GM12878 (cell line): ENCODE data around the gene SLC28A2. TPM values are rescaled to one million over a fixed set of nuclear protein-coding genes. Genes with fewer than 3 reads are reported as not detected.

Experiments
- ATAC-seq: fragments of 200-7000 bp; cut with Tn5 transposase; 3 replicates; pipeline ENCODE4 v1.9.1; 2020; ENCODE audit warnings: mild to moderate bottlenecking, moderate library complexity
- BruUV-seq: library from RNA; stranded (reverse); fragments of 400-500 nt; replicated peaks from 2 replicates; lab custom pipeline; 2021; lab: Mats Ljungman, UMichigan
- CTCF ChIA-PET: fragments of 300-600 bp; sonication (Branson Sonifier 250); formaldehyde crosslinking; extraction: SDS; loops from one replicate; lab custom pipeline; 2021; ENCODE audit warnings: inconsistent platforms; lab: Yijun Ruan, JAX
- POLR2A ChIA-PET: fragments of 350-600 bp; formaldehyde crosslinking; extraction: SDS; loops from one replicate; lab custom pipeline; 2021; ENCODE audit warnings: inconsistent platforms; lab: Charles Lee
- RAD21 ChIA-PET: fragments of 300-600 bp; sonication (Branson Sonifier 250); formaldehyde crosslinking; loops from one replicate; lab custom pipeline; 2023; ENCODE audit warnings: antibody characterized with exemption; ENCODE audit not compliant: unreplicated experiment; lab: Charles Lee
- SMC1A ChIA-PET: fragments of 300-600 bp; sonication (Branson Sonifier 250); formaldehyde crosslinking; loops from one replicate; lab custom pipeline; 2023; ENCODE audit not compliant: unreplicated experiment, uncharacterized antibody; lab: Charles Lee
- DNase-seq: peaks from one replicate; pipeline ENCODE4 v3.0.0-alpha.2; 2011; ENCODE audit warnings: low read depth, low spot score
- FAIRE-seq: peaks from 3 replicates; lab custom pipeline; 2011; peaks lifted over from hg19 to GRCh38; lab: Jason Lieb, UNC
- H2AFZ ChIP-seq: 2 replicates; pipeline ENCODE4 v1.6.0; 2011; ENCODE audit warnings: low read depth, low read length, control low read depth; ENCODE audit not compliant: control insufficient read depth
- H3K27ac ChIP-seq: 2 replicates; pipeline ENCODE4 v1.5.1; 2011; ENCODE audit warnings: control low read depth; ENCODE audit not compliant: control insufficient read depth, insufficient read depth
- H3K27me3 ChIP-seq, 2 experiments: replicated peaks in 1 of 2; 2 replicates each; pipeline versions ENCODE4 v1.6.0 to v1.6.1; 2011; ENCODE audit warnings: low read length in 1 of 2; ENCODE audit not compliant: control insufficient read depth in 2 of 2, insufficient read depth in 2 of 2
- H3K36me3 ChIP-seq, 2 experiments: 2 replicates each; pipeline ENCODE4 v1.5.1; 2011; ENCODE audit warnings: low read length in 1 of 2; ENCODE audit not compliant: control insufficient read depth in 2 of 2, insufficient read depth in 2 of 2
- H3K4me1 ChIP-seq: 2 replicates; pipeline ENCODE4 v1.6.1; 2011; ENCODE audit warnings: mild to moderate bottlenecking, low read length, moderate library complexity, mixed read lengths; ENCODE audit not compliant: control insufficient read depth, insufficient read depth
- H3K4me2 ChIP-seq: 2 replicates; pipeline ENCODE4 v1.6.0; 2011; ENCODE audit warnings: control low read depth; ENCODE audit not compliant: control insufficient read depth, insufficient read depth
- H3K4me3 ChIP-seq: fragments of 200-600 bp; sonication (generic); 2 replicates; pipeline ENCODE4 v1.5.1; 2016
- H3K79me2 ChIP-seq: 2 replicates; pipeline ENCODE4 v1.6.0; 2011; ENCODE audit warnings: low read length; ENCODE audit not compliant: control insufficient read depth, insufficient read depth
- H3K9ac ChIP-seq: 2 replicates; pipeline ENCODE4 v1.8.0; 2011; ENCODE audit warnings: low read length, control low read depth, mixed read lengths; ENCODE audit not compliant: control insufficient read depth, insufficient read depth
- H3K9me3 ChIP-seq: replicated peaks from 3 replicates; pipeline ENCODE4 v1.5.1; 2011; ENCODE audit warnings: mild to moderate bottlenecking, low read length; ENCODE audit not compliant: control insufficient read depth, insufficient read depth
- H4K20me1 ChIP-seq: 2 replicates; pipeline ENCODE4 v1.6.0; 2011; ENCODE audit not compliant: control insufficient read depth, insufficient read depth
- BCL3 ChIP-seq: IDR thresholded peaks from 2 replicates; pipeline ENCODE4 v1.6.1; 2011; ENCODE audit warnings: borderline replicate concordance, low read depth, mild to moderate bottlenecking, moderate library complexity, low read length; ENCODE audit not compliant: insufficient read depth, poor library complexity, severe bottlenecking
- CHD4 ChIP-seq: fragments of 200-600 bp; sonication (generic); IDR thresholded peaks from 2 replicates; pipeline ENCODE4 v1.6.1; 2016; ENCODE audit warnings: mild to moderate bottlenecking
- DPF2 ChIP-seq: fragments of 450-650 bp; IDR thresholded peaks from 2 replicates; pipeline ENCODE4 v1.6.1; 2017; ENCODE audit warnings: mild to moderate bottlenecking
- IRF4 ChIP-seq: IDR thresholded peaks from 2 replicates; pipeline ENCODE4 v1.6.1; 2011; ENCODE audit warnings: low read depth, low read length
- NR2C1 ChIP-seq: fragments of 450-650 bp; IDR thresholded peaks from 2 replicates; pipeline ENCODE4 v1.6.1; 2017; ENCODE audit warnings: antibody characterized with exemption, mild to moderate bottlenecking, moderate library complexity
- ZBTB11 ChIP-seq: fragments of 450-650 bp; formaldehyde crosslinking; IDR thresholded peaks from 2 replicates; pipeline ENCODE4 v1.5.0; 2022; ENCODE audit warnings: mild to moderate bottlenecking, missing genetic modification characterization
- WGBS: methylation state at CpG from one replicate; pipeline ENCODE4 v1.1.6; 2016; ENCODE audit warnings: low lambda C conversion rate; ENCODE audit not compliant: insufficient replicate concordance, insufficient coverage; ENCODE audit errors: missing lambda C conversion rate; 5-methylcytosine and 5-hydroxymethylcytosine counted together
- in situ Hi-C: fragments of 300-500 bp; cut with MboI; formaldehyde crosslinking; loops from 9 replicates; pipeline ENCODE4 v1.14.3; 2018; ENCODE audit warnings: mixed read lengths
- intact Hi-C: fragments of 100-400 bp; cut with micrococcal nuclease; formaldehyde crosslinking; loops from one replicate; pipeline ENCODE4 v1.14.2; 2022; ENCODE audit not compliant: unreplicated experiment
- polyA plus RNA-seq, 11 experiments: library from polyadenylated mRNA; depleted of rRNA in 4 of 11; unstranded in 6 of 11; stranded (reverse) in 5 of 11; fragments of >200 nt; fragmentation: Nextera tagmentation in 4 of 11; fragmentation: Illumina TruSeq in 1 of 11; extraction: Ambion mirVana in 4 of 11; extraction: Trizol in 1 of 11; gene quantifications; 1 replicate in 1 of 11; 2 replicates in 10 of 11; pipeline versions ENCODE4 v1.2.1 to v1.2.3, GENCODE V29; 2011 to 2016; ENCODE audit warnings: inconsistent platforms in 2 of 11, missing spikeins in 2 of 11, low read depth in 1 of 11
- total RNA-seq, 4 experiments: library from RNA; depleted of rRNA in 3 of 4; stranded (reverse); fragments of >200 nt in 3 of 4; fragmentation: Illumina TruSeq in 1 of 4; extraction: Trizol in 1 of 4; gene quantifications; 2 replicates each; pipeline versions ENCODE4 v1.2.1 to v1.2.3, GENCODE V29; 2013 to 2021

The SLC28A2 gene
- total and polyA plus RNA-seq, 10 of the 15 experiments (the other 5 are each of a cell fraction or from before 2014, with no cell fraction given) = 0.02 to 0.21 (median 0.14) TPM; not detected in 6

GRCh38 chr15:45212493-45212892 is 39.5 kb upstream of the SLC28A2 start (continued):
- TF ChIP-seq ZBTB11 (CRISPR knock-in tag) = no peak
- no peak for TF ChIP-seq BCL3
- no peak for TF ChIP-seq DPF2
- TF ChIP-seq IRF4 = no peak

- no peak for TF ChIP-seq NR2C1
- no peak for TF ChIP-seq CHD4
- H3K4me3 ChIP-seq = no peak overlapping the region; the same call in 1 of the 2 replicates
- H3K27me3 ChIP-seq = peaks cover 0 to 4% of the 10 kb centered on the region in 2 experiments; a peak in 1 of 4 replicates
- no peak overlapping the region for H3K9ac ChIP-seq
- SMC1A ChIA-PET = no interaction called here
- H3K36me3 ChIP-seq = no peaks in the 10 kb centered on the region
- no peak overlapping the region for H2AFZ ChIP-seq
- no peaks in the 10 kb centered on the region for H3K9me3 ChIP-seq
- H3K4me2 ChIP-seq = no peak overlapping the region
- no peak overlapping the region for H3K27ac ChIP-seq
- no peaks in the 10 kb centered on the region for H4K20me1 ChIP-seq
- 25% methylated on average over 2 of the region's 2 CpGs for WGBS
- no peak for DNase-seq
- H3K79me2 ChIP-seq = no peaks in the 10 kb centered on the region
- POLR2A ChIA-PET = interaction anchor here (0.6 kb wide), 1 partner anchor 29 kb away, joined by 3 read pairs; no protein-coding TSS in a partner anchor
- no peaks in the 10 kb centered on the region for H3K4me1 ChIP-seq
- intact Hi-C loops (no loop called here), in situ Hi-C loops (no loop called here)
- RAD21 ChIA-PET = no interaction called here
- ATAC-seq = no peak
- no TSS peak for BruUV-seq
- CTCF ChIA-PET = interaction anchor here (0.7 to 1.4 kb wide), 2 partner anchors 11 to 15 kb away, joined by 3 read pairs; no protein-coding TSS in a partner anchor
- FAIRE-seq = no peak
Measured at GRCh38 chr15:45221053-45221599, 30.9 kb upstream of the SLC28A2 start.
